HEK293T (cell line): ENCODE data around the gene OR9A2.

Source experiments
- CTCF ChIA-PET: fragments of 350-600 bp; formaldehyde crosslinking; extraction: SDS; loops from one replicate; lab custom pipeline; 2021; ENCODE audit warnings: antibody characterized with exemption, inconsistent platforms; lab: Yijun Ruan, JAX
- POLR2A ChIA-PET: fragments of 350-600 bp; formaldehyde crosslinking; extraction: SDS; loops from one replicate; lab custom pipeline; 2020; ENCODE audit warnings: antibody characterized with exemption, inconsistent platforms; lab: Yijun Ruan, JAX
- DNase-seq: peaks from one replicate; pipeline ENCODE4 v3.0.0; 2012; ENCODE audit warnings: mixed read lengths; ENCODE audit errors: extremely low spot score
- ARNT ChIP-seq: fragments of 450-650 bp; IDR thresholded peaks from 2 replicates; pipeline ENCODE4 v1.6.1; 2017; ENCODE audit warnings: mild to moderate bottlenecking
- BHLHE40 ChIP-seq: fragments of 450-650 bp; IDR thresholded peaks from 2 replicates; pipeline ENCODE4 v1.6.1; 2016; ENCODE audit warnings: mild to moderate bottlenecking, moderate library complexity, borderline replicate concordance
- CTBP1 ChIP-seq: fragments of 450-650 bp; IDR thresholded peaks from 2 replicates; pipeline ENCODE4 v1.6.1; 2016; ENCODE audit warnings: borderline replicate concordance
- ELF4 ChIP-seq: fragments of 450-650 bp; IDR thresholded peaks from 2 replicates; pipeline ENCODE4 v1.6.1; 2017; ENCODE audit warnings: antibody characterized with exemption
- FOXA1 ChIP-seq: fragments of 450-650 bp; IDR thresholded peaks from 2 replicates; pipeline ENCODE4 v1.6.1; 2016; ENCODE audit warnings: mild to moderate bottlenecking
- FOXK2 ChIP-seq: fragments of 450-650 bp; IDR thresholded peaks from 2 replicates; pipeline ENCODE4 v1.6.1; 2016; ENCODE audit warnings: mild to moderate bottlenecking
- FOXM1 ChIP-seq: fragments of 450-650 bp; IDR thresholded peaks from 2 replicates; pipeline ENCODE4 v1.6.1; 2017; ENCODE audit warnings: mild to moderate bottlenecking, borderline replicate concordance
- HDGF ChIP-seq: fragments of 450-650 bp; IDR thresholded peaks from 2 replicates; pipeline ENCODE4 v1.6.1; 2017; ENCODE audit warnings: antibody characterized with exemption, borderline replicate concordance
- L3MBTL2 ChIP-seq: fragments of 450-650 bp; conservative IDR thresholded peaks from 2 replicates; pipeline ENCODE4 v1.6.1; 2016; ENCODE audit warnings: mild to moderate bottlenecking
- LEF1 ChIP-seq: fragments of 450-650 bp; IDR thresholded peaks from 2 replicates; pipeline ENCODE4 v1.6.1; 2017; ENCODE audit warnings: mild to moderate bottlenecking, borderline replicate concordance
- NFRKB ChIP-seq: fragments of 450-650 bp; IDR thresholded peaks from 2 replicates; pipeline ENCODE4 v1.6.1; 2016; ENCODE audit warnings: mild to moderate bottlenecking, moderate library complexity
- PKNOX1 ChIP-seq: fragments of 450-650 bp; IDR thresholded peaks from 2 replicates; pipeline ENCODE4 v1.6.1; 2016
- SP1 ChIP-seq: fragments of 450-650 bp; IDR thresholded peaks from 2 replicates; pipeline ENCODE4 v1.6.1; 2017
- SUZ12 ChIP-seq: fragments of 450-650 bp; IDR thresholded peaks from 2 replicates; pipeline ENCODE4 v1.6.1; 2016; ENCODE audit warnings: mild to moderate bottlenecking
- TARDBP ChIP-seq: fragments of 450-650 bp; IDR thresholded peaks from 2 replicates; pipeline ENCODE4 v1.6.1; 2016
- ZNF384 ChIP-seq: fragments of 450-650 bp; IDR thresholded peaks from 2 replicates; pipeline ENCODE4 v1.6.1; 2016

Gene OR9A2

GRCh38 chr7:143016996-143017395, 9.9 kb downstream of the OR9A2 start:
- ChIA-PET CTCF (interaction anchor here (1.8 kb wide), 1 partner anchor 198 kb away, joined by 9 read pairs; no protein-coding TSS in a partner anchor), POLR2A (no interaction called here)
- no peak for TF ChIP-seq FOXK2
- no peak for TF ChIP-seq ELF4
- TF ChIP-seq ZNF384, result no peak
- TF ChIP-seq PKNOX1, result no peak
- no peak for DNase-seq

- ChIA-PET POLR2A (no interaction called here), CTCF (no interaction called here)
- no peak for DNase-seq
- no peak for TF ChIP-seq FOXM1
- no peak for TF ChIP-seq PKNOX1
- TF ChIP-seq ARNT, result no peak
- TF ChIP-seq BHLHE40, result no peak
- TF ChIP-seq TARDBP, result no peak
- no peak for TF ChIP-seq NFRKB
- no peak for TF ChIP-seq FOXK2
- TF ChIP-seq FOXA1, result no peak
- TF ChIP-seq ELF4, result no peak
- TF ChIP-seq L3MBTL2, result no peak
- no peak for TF ChIP-seq SUZ12
- no peak for TF ChIP-seq CTBP1
- TF ChIP-seq LEF1, result no peak
- TF ChIP-seq SP1, result no peak
- no peak for TF ChIP-seq HDGF
- TF ChIP-seq ZNF384, result no peak
Measured at GRCh38 chr7:143015926-143016490, 10.9 kb downstream of the OR9A2 start.

GRCh38 chr7:143015084-143015483, 11.8 kb downstream of the OR9A2 start:
- ChIA-PET POLR2A (no interaction called here), CTCF (no interaction called here)
- TF ChIP-seq FOXM1 (no peak), ZNF384 (no peak), HDGF (no peak), ELF4 (no peak), ARNT (no peak), FOXA1 (no peak), CTBP1 (no peak), SUZ12 (no peak), SP1 (no peak), BHLHE40 (no peak), FOXK2 (no peak), PKNOX1 (no peak), NFRKB (no peak)
- no peak for DNase-seq

GRCh38 chr7:143013893-143014292, 13.0 kb downstream of the OR9A2 start:
- TF ChIP-seq CTBP1 (no peak), FOXA1 (no peak), L3MBTL2 (no peak), ELF4 (no peak), ARNT (no peak), FOXK2 (no peak), HDGF (no peak), NFRKB (no peak), LEF1 (no peak)
- POLR2A ChIA-PET, result no interaction called here
- CTCF ChIA-PET, result interaction anchor here (0.7 to 0.9 kb wide), 2 partner anchors 12 to 201 kb away, joined by 5 to 6 read pairs; no protein-coding TSS in a partner anchor
- DNase-seq, result no peak

- DNase-seq, result no peak
- POLR2A ChIA-PET, result no interaction called here
- TF ChIP-seq NFRKB (no peak), CTBP1 (no peak)
- CTCF ChIA-PET, result interaction anchor here (0.7 to 0.9 kb wide), 2 partner anchors 11 to 202 kb away, joined by 5 to 6 read pairs; no protein-coding TSS in a partner anchor
Measured at GRCh38 chr7:143013473-143013872, 13.5 kb downstream of the OR9A2 start.

- ChIA-PET CTCF (interaction anchor here (0.9 kb wide), 1 partner anchor 203 kb away, joined by 3 read pairs; no protein-coding TSS in a partner anchor), POLR2A (no interaction called here)
- DNase-seq, result no peak
- TF ChIP-seq SP1 (no peak), CTBP1 (no peak)
Measured at GRCh38 chr7:143012409-143012808, 14.5 kb downstream of the OR9A2 start.

GRCh38 chr7:143012001-143012400, 14.9 kb downstream of the OR9A2 start:
- DNase-seq, result no peak
- TF ChIP-seq SUZ12, result no peak
- TF ChIP-seq NFRKB, result no peak
- TF ChIP-seq ELF4, result no peak
- no peak for TF ChIP-seq LEF1
- TF ChIP-seq BHLHE40, result no peak
- no peak for TF ChIP-seq TARDBP
- TF ChIP-seq HDGF, result no peak
- no peak for TF ChIP-seq ARNT
- TF ChIP-seq L3MBTL2, result no peak
- no peak for TF ChIP-seq FOXK2
- TF ChIP-seq ZNF384, result no peak
- POLR2A ChIA-PET, result no interaction called here
- CTCF ChIA-PET, result interaction anchor here (0.9 kb wide), 1 partner anchor 203 kb away, joined by 3 read pairs; no protein-coding TSS in a partner anchor
